Bronchial epithelial cell (primary cell): Measurements from ENCODE around the gene PERCC1. TPM values are rescaled to one million over a fixed set of nuclear protein-coding genes. Genes with fewer than 3 reads are reported as not detected.
A peak's percentile ranks its signal among the peaks of the same experiment; 100 is the strongest.

Source experiments
- DNase-seq: peaks from one replicate; pipeline ENCODE4 v3.0.0-alpha.2; 2010; ENCODE audit warnings: low read depth
- FAIRE-seq: peaks from 2 replicates; lab custom pipeline; 2011; peaks lifted over from hg19 to GRCh38; lab: Jason Lieb, UNC
- H3K27me3 ChIP-seq: 2 replicates; pipeline ENCODE4 v1.5.1; 2011; ENCODE audit warnings: low read length; ENCODE audit not compliant: control insufficient read depth, insufficient read depth
- H3K36me3 ChIP-seq: 2 replicates; pipeline ENCODE4 v1.5.1; 2011; ENCODE audit warnings: low read length; ENCODE audit not compliant: control insufficient read depth, insufficient read depth
- H3K4me3 ChIP-seq: 2 replicates; pipeline ENCODE4 v1.5.1; 2011; ENCODE audit warnings: mild to moderate bottlenecking, low read depth, low read length, control low read depth
- CTCF ChIP-seq: IDR thresholded peaks from 2 replicates; pipeline ENCODE4 v1.5.1; 2011; ENCODE audit warnings: mild to moderate bottlenecking, moderate library complexity, low read length, control low read depth, inconsistent platforms; ENCODE audit not compliant: insufficient read depth, severe bottlenecking
- total RNA-seq: library from RNA; depleted of rRNA; stranded (reverse); fragments of >200 nt; gene quantifications from 2 replicates; pipeline ENCODE4 v1.2.1, GENCODE V29; 2014

Gene PERCC1
- total RNA-seq, 1 donor from 2014 or later, result not detected

GRCh38 chr16:1424028-1424427, 6.8 kb upstream of the PERCC1 start:
- no peak for TF ChIP-seq CTCF
- Histone ChIP-seq H3K27me3 (no peaks in the 10 kb centered on the region), H3K4me3 (no peak overlapping the region), H3K36me3 (no peaks in the 10 kb centered on the region)
- FAIRE-seq, result no peak
- no peak for DNase-seq

DNA sequence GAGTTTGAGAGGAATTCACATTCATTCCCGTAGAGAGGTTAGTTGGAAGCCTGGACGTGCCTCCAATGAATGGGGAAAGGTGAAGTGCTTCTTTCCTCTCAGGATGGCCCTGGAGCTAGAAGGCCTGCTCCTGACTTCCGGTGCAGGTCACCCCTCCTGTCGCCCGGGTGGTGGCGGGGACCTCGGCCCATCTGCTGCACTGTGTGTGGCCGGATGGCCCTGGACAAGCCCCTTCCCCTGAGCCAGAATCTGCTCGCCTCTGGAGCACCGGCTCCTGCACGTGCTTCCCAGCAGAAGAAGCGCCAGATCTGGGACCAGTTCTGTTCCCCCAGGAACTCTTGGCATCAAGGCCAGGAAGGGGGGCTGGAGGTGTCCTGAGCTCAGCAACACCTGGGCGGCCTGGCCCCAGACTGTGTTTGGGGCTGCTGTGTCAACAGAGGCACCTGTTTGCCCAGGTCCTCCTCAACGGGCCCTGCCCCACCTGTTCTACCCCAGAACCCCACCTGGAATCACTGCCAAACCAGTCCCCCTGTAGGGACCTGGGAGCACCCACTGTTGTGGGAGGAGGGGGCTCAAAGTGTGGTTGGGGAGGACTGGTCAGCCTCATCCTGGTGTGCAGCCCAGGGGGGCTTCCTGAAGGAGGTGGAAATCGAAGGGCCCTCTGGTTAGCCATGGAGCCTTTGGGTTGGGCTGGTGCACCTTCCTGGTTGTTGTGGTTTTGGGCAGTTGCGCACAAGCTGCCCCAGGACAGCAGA, 5.1 kb upstream of the PERCC1 start:
- Histone ChIP-seq H3K4me3 (no peak overlapping the region), H3K27me3 (no peaks in the 10 kb centered on the region), H3K36me3 (no peaks in the 10 kb centered on the region)
- FAIRE-seq (no peak), DNase-seq (no peak)
- TF ChIP-seq CTCF, result no peak

GRCh38 chr16:1426734-1427471, 4.0 kb upstream of the PERCC1 start:
- no peak for TF ChIP-seq CTCF
- no peak for FAIRE-seq
- Histone ChIP-seq H3K27me3 (no peaks in the 10 kb centered on the region), H3K4me3 (no peak overlapping the region), H3K36me3 (no peaks in the 10 kb centered on the region)
- DNase-seq, result no peak

DNA sequence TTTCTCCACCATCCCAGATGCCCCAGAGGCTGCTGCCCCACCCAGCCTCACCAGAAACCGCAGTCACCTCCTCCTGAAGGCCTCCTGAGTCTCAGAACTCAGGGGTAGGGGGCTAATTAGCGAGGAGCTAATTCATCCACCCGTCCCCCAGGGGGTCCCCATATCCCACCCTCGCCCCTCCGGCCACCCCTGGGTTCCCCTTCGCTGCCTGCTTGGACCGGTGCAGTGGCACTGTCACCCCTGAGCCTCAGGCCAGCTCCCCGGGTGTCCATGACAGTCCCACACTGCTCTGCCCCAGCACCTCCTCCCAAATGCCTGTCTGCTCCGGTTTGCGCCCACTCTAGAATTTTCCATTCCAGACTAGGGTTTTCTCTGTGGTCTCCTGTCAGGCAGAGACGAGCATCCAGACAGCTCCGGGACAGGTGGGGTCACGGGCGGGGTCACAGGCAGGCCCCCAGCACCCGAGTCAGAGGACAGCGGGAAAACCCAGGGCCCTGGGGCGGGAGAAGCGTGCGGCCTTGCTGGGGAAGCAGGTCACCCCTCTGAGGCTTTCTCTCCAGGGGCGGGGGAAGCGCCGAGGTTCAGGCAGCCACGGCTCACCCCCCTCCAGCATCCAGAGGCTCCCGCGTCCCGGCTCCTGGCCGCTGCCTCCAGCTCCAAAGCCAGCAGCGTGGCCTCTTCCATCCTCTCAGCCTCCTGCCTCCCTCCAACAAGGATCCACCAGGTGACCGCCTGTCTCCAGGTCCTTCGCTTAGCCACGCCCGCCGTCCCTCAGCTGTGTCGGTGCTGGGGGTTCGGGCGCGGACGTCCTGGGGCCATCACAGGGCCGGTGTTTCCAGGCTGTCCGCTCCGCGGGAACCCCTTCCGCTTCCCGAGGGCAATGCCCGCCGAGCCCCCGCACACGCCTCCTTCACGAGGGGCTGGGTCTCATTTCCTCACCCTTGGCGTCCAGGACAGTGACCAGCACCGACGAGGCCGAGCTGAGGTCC, 3.1 kb upstream of the PERCC1 start:
- Histone ChIP-seq H3K27me3 (no peaks in the 10 kb centered on the region), H3K36me3 (no peaks in the 10 kb centered on the region), H3K4me3 (no peak overlapping the region)
- FAIRE-seq (no peak), DNase-seq (no peak)
- no peak for TF ChIP-seq CTCF

DNA sequence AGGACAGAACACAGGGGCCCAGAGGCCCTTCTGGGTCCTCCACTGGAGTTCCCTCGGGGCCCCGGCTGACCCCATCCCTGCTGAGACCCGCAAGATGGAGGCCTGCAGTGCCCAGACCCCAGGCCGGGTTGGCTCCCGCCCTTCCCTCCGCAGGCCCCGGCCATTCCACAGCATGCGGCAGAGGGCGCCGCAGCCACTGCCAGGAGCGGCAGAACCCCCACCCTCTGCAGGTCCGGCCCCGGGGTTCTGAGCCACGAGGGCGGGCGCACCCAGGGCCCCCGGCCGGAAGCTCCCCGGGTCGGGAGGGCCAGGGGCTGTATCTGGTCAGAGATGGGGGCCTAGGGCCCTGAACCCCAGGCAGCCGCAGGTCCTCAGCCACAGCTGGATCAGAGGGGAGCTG, 2.4 kb upstream of the PERCC1 start:
- H3K4me3 ChIP-seq, result no peak overlapping the region
- peak; percentile 41 for TF ChIP-seq CTCF
- H3K27me3 ChIP-seq, result no peaks in the 10 kb centered on the region
- FAIRE-seq (no peak), DNase-seq (no peak)
- no peaks in the 10 kb centered on the region for H3K36me3 ChIP-seq
